BE2C (cell line): ENCODE measurements around the gene SHH.

Experiments
- DNase-seq: peaks from one replicate; pipeline ENCODE4 v3.0.0-alpha.2; 2020
- H3K27me3 ChIP-seq: fragments of 250-450 bp; sonication (Bioruptor Pico); 2 replicates; pipeline ENCODE4 v1.5.1; 2020; ENCODE audit warnings: mild to moderate bottlenecking
- H3K36me3 ChIP-seq: fragments of 250-450 bp; sonication (Bioruptor Pico); 2 replicates; pipeline ENCODE4 v1.5.1; 2020; ENCODE audit warnings: mild to moderate bottlenecking
- H3K4me1 ChIP-seq: fragments of 250-450 bp; sonication (Bioruptor Pico); 2 replicates; pipeline ENCODE4 v1.5.1; 2020
- H3K4me3 ChIP-seq: 2 replicates; pipeline ENCODE4 v1.5.1; 2011; ENCODE audit warnings: low read depth, low read length
- H3K9me3 ChIP-seq: fragments of 250-450 bp; sonication (Bioruptor Pico); 2 replicates; pipeline ENCODE4 v1.5.1; 2020
- CTCF ChIP-seq: IDR thresholded peaks from 2 replicates; pipeline ENCODE4 v1.5.1; 2012; ENCODE audit warnings: mild to moderate bottlenecking, low read depth, low read length

The SHH gene

GRCh38 chr7:155764438-155764793, 47.8 kb downstream of the SHH start:
- Histone ChIP-seq H3K4me1 (no peaks in the 10 kb centered on the region), H3K27me3 (no peaks in the 10 kb centered on the region), H3K9me3 (no peaks in the 10 kb centered on the region; the same call in 1 of the 2 replicates), H3K36me3 (peaks cover 34% of the 10 kb centered on the region), H3K4me3 (no peak overlapping the region)
- no peak for DNase-seq
- TF ChIP-seq CTCF: no peak

GRCh38 chr7:155763691-155764437, 48.4 kb downstream of the SHH start:
- DNase-seq: no peak
- H3K4me3 ChIP-seq: no peak overlapping the region
- H3K36me3 ChIP-seq: peaks cover 32% of the 10 kb centered on the region
- no peaks in the 10 kb centered on the region for H3K27me3 ChIP-seq
- no peak for TF ChIP-seq CTCF
- no peaks in the 10 kb centered on the region; the same call in 1 of the 2 replicates for H3K9me3 ChIP-seq
- H3K4me1 ChIP-seq: no peaks in the 10 kb centered on the region

GRCh38 chr7:155763122-155763521, 49.1 kb downstream of the SHH start:
- no peaks in the 10 kb centered on the region for H3K27me3 ChIP-seq
- no peak for TF ChIP-seq CTCF
- no peak overlapping the region for H3K4me3 ChIP-seq
- H3K4me1 ChIP-seq: no peaks in the 10 kb centered on the region
- H3K36me3 ChIP-seq: peaks cover 32% of the 10 kb centered on the region
- no peaks in the 10 kb centered on the region; the same call in 1 of the 2 replicates for H3K9me3 ChIP-seq
- no peak for DNase-seq

- Histone ChIP-seq H3K9me3 (no peaks in the 10 kb centered on the region; the same call in 1 of the 2 replicates), H3K36me3 (peaks cover 32% of the 10 kb centered on the region), H3K4me3 (no peak overlapping the region), H3K27me3 (no peaks in the 10 kb centered on the region), H3K4me1 (no peaks in the 10 kb centered on the region)
- no peak for DNase-seq
- TF ChIP-seq CTCF: no peak
Observed at GRCh38 chr7:155762655-155763054, 49.6 kb downstream of the SHH start.

- peaks cover 33% of the 10 kb centered on the region for H3K36me3 ChIP-seq
- no peak for TF ChIP-seq CTCF
- H3K4me3 ChIP-seq: no peak overlapping the region
- no peaks in the 10 kb centered on the region for H3K27me3 ChIP-seq
- H3K9me3 ChIP-seq: no peaks in the 10 kb centered on the region; the same call in 1 of the 2 replicates
- no peaks in the 10 kb centered on the region for H3K4me1 ChIP-seq
- DNase-seq: no peak
Observed at GRCh38 chr7:155762036-155762435, 50.2 kb downstream of the SHH start.

GRCh38 chr7:155761162-155761561, 51.1 kb downstream of the SHH start:
- H3K36me3 ChIP-seq: peaks cover 31% of the 10 kb centered on the region
- DNase-seq: no peak

More at GRCh38 chr7:155761162-155761561, 51.1 kb downstream of the SHH start:
- Histone ChIP-seq H3K4me1 (no peaks in the 10 kb centered on the region), H3K27me3 (no peaks in the 10 kb centered on the region), H3K9me3 (no peaks in the 10 kb centered on the region; the same call in 1 of the 2 replicates), H3K4me3 (no peak overlapping the region)
- TF ChIP-seq CTCF: no peak
